ENCODE results near the gene HYOU1.
"Not testable (repeated sequence)": the region's sequence is repeated elsewhere in the genome, so short reads cannot be mapped to it uniquely, and the experiment has no call there.

HYOU1 gene

GRCh38 chr11:119018074-119018938 lies 38.7 kb downstream of the HYOU1 start, which contains the start of the genes RPS25 and TRAPPC4:
TSS of gene RPS25 (minus strand) at chr11:119018343. CDS start at chr11:119018284, 59 bp downstream.
TSS of gene TRAPPC4 (plus strand) at chr11:119018766. CDS start at chr11:119018796, 30 bp downstream.
- DNase-seq (ENCODE audit: low read depth in 3 of 3) = peak; percentile 85 to 91 (median 89)

DNA sequence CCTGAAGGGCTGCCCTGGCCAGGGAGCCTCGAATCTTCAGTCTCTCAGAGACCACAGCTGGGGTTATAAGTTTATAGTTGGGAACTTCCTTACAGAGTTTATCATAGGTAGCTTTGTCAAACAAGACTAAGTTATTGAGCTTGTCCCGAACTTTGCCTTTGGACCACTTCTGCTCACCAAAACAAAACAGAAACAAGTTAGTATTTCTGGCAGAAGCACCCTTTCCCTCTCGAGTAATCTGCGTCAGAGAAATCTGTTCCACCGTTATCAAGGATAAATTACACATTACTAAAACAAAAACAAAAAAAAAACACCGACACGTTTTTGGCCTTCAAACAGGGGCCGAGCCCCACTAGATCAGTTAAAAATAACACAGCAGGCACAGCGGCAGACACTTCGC lies 39.6 kb downstream of the HYOU1 start:
- DNase-seq (ENCODE audit: low read depth in 3 of 3) = not testable (repeated sequence)

DNA sequence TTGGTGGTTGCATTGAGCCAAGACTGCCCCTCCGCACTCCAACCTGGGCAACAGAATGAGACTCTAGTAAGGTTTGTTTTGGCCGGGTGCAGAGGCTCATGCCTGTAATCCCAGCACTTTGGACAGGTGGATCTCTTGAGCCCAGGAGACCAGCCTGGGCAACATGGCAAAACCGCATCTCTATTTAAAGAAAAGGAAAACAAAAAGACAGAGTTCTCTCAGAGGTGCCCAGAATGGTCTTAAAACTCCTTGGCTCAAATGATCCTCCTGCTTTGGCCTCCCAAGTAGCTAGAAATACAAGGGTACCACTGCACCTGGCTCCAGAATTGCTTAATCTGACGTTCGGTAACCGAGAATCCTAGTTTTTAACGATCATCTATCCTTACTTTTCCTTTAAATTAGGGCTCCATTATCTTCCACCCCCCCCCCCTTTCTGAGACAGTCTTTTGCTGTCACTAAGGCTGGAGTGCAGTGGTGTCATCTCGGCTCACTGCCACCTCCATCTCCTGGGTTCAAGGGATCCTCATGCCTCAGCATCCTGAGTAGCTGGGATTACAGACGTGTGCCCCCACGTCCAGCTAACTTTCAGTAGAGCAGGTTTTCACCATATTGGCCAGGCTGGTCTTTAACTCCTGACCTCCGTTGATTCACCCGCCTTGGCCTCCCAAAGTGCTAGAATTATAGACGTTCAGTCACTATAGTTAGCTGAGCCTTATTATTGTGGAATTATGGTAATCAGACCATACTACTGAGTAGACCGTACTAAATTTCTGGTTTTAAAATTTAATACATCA lies 40.6 kb downstream of the HYOU1 start:
- no peak for DNase-seq (ENCODE audit: low read depth in 3 of 3)

DNA sequence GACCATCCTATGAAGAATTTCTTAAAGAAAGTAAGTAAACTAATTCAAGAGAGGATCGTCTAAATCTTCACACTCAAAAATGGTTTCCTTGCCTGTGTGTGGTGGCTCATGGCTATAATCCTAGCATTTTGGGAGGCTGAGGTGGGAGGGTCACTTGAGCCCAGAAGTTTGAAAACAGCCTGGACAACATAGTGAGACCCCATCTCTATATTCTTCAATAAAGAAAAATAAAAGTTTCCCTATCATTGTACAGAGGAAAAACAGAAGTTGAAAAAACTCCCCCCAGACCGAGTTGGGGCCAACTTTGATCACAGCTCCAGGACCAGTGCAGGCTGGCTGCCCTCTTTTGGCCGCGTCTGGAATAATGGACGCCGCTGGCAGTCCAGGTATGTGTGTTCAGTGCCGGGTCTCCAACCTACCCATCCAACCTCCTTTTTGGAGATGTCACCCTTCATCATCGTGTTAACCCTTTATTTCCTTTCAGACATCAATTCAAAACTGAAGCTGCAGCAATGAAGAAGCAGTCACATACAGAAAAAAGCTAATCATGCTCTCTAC lies 41.9 kb downstream of the HYOU1 start:
- no peak for DNase-seq (ENCODE audit: low read depth in 3 of 3)

DNA sequence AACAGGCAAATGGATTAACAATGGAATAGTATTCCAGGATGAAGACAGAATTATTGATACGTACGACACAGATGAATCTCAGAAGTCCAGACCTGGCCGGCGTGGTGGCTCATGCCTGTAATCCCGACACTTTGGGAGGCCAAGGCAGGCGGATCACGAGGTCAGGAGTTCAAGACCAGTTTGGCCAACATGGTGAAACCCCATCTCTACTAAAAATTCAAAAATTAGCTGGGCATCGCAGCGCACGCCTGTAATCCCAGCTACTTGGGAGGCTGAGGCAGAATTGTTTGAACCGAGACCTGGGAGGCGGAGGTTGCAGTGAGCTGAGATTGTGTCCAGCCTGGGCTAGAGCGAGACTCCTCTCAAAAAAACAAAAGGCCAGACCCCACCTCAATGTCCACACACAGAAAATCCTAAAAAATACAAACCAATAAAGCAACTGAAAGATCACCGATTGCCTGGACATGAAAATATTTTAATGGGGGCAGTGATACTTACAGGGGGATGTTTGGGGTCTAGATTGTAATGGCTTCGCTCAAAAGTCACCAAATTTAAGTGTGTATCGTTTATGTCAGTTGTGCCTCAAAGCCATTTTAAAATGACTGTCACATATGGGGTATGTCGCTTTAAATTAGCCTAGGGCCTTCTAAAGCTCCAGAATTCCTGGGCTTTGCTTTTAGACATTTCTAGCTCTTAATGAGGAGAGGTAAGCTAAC lies 42.6 kb downstream of the HYOU1 start:
- no peak for DNase-seq (ENCODE audit: low read depth in 3 of 3)

DNA sequence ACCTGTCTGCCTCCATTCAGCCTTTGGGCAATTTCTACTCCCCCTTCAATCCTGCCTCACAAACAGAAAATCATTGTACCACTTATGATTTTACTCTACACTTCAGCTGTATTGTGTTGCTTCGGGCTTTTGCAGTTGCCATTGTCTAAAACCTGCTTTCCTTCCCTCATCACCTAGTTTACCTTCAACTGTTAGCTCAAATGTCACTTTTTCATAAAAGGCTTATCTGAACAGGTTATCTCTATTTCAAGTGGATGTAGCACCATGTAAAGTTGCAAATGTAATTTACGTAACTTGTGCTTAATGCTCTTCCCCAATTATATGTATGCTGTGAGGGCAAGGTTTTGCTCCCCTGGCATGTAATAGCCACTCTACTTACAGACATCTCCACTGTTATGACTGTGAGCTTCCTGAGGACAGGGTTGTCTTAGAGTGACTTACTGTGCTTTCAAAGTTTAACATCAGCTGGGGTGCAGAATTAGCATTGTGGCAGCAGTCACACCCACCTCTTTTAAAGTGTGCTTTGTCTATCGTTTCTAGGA lies 44.3 kb downstream of the HYOU1 start:
- no peak for DNase-seq (ENCODE audit: low read depth in 3 of 3)

- DNase-seq (ENCODE audit: low read depth in 3 of 3) = no peak
Measured at GRCh38 chr11:119011476-119012053, 45.4 kb downstream of the HYOU1 start.

DNA sequence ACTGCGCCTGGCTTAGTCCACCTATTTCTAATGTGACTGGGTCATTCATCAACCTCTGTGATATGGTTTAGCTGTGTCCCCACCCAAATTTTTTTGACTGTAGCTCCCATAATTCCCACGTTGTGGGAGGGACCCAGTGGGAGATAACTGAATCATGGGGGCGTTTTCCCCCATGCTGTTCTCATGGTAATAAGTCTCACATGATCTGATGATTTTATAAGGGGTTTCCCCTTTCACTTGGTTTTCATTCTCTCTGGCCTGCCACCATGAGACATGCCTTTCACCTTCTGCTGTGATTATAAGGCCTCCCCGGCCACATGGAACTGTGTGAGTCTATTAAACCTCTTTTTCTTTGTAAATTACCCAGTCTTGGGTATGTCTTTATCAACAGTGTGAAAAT lies 50.3 kb downstream of the HYOU1 start:
- DNase-seq (ENCODE audit: low read depth in 3 of 3) = no peak

- no peak for DNase-seq (ENCODE audit: low read depth in 3 of 3)
Measured at GRCh38 chr11:119000906-119001305, 56.1 kb downstream of the HYOU1 start.

GRCh38 chr11:118998822-118999221 lies 58.2 kb downstream of the HYOU1 start:
- DNase-seq (ENCODE audit: low read depth in 3 of 3) = no peak

DNA sequence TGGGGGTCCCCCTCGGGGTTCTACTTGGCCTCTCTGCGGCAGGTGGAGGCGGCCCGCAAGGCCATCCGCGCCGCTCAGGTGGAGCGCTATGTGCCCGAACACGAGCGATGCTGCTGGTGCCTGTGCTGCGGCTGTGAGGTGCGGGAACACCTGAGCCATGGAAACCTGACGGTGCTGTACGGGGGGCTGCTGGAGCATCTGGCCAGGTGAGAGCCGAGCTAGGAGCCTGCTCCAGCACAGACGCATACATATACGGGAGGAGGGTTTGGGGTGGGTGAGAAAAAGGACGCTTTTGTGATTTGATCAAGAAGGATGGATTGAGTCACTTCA lies 58.7 kb downstream of the HYOU1 start:
- DNase-seq (ENCODE audit: low read depth in 3 of 3) = no peak

GRCh38 chr11:118997627-118998387 lies 59.2 kb downstream of the HYOU1 start, which contains the start of gene CENATAC:
TSS of gene CENATAC (plus strand) at chr11:118998138. CDS start at chr11:118998198, 60 bp downstream.
- DNase-seq (ENCODE audit: low read depth in 3 of 3) = peak; percentile 89 to 93 (median 91)

DNA sequence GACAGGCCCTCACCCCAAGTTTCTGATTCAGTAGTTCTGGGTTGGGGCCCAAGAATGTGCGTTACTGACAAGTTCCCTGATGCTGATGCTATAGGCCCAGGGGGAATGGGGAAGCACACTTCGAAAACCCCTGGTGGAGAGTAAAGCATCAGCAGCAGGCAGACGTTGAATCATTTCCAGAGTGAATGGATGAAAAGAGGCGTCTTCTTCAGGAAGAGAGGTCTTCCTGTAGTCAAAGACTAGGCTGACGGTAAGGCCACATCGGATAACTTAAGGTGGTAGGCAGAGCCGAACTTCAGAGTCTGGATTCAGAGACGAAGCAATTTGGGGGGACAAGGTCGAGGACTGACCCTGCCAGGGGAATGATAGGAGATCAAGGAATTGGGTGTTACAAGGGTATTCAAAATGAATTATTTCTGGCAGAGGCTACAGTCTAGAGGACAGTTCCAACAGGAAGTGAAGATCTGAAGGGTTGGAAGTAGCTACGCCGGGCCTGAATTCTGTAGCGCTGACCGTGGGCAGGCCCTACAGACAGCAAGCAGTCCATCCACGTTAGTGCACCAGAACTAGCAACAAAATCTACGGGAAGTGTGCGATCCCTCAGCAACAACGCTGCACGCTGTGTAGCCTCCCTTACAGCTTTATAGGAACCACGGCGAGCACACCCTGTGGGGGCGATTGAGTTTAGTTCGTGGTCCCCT lies 59.9 kb downstream of the HYOU1 start:
- DNase-seq (ENCODE audit: low read depth in 3 of 3) = no peak
